GM12801 (cell line): ENCODE measurements around the gene NLK.

Experiments
- CTCF ChIP-seq: IDR thresholded peaks from one replicate; pipeline ENCODE4 v1.5.1; 2011; ENCODE audit warnings: control low read depth; ENCODE audit not compliant: insufficient read length; ENCODE audit errors: extremely low read depth

The NLK gene

DNA sequence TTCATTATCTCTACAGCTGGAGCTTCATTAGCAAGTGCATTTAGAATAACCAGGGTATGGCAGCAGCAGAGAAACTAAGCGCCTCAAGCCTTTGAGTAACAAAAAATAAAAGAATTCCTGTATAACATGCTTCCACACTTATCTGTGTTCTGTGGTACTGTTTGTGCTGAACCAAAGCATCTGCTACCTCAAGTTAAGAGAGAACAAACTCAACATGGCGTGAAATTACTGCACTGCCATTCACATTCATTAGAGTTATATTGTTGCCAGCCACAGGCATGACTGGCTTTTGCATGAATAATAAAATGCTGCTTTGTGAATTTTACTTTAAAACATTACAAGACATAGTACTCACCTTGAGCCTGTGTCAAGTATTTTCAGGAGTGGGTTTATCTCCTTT is 76.6 kb downstream of the NLK start:
- TF ChIP-seq CTCF, result no peak

DNA sequence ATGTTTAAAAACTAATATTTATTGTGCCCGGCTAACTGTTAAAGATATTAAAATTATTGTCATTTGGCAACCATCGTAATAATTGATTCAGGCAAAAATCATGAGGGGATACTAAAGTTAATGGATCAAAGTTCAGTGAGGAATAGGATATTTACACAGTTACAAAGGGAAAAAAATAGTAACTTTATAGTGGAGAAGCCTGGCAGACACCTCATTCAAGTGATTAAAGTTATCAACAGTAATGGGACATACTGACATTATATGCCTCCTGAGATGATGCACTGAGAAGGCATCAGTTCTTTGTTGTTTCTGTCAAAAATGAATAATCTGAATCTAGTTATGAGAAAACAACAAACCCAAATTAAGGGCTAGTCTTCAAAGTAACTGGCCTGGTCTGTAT is 77.1 kb downstream of the NLK start:
- TF ChIP-seq CTCF, result no peak

GRCh38 chr17:28120766-28121165 is 78.3 kb downstream of the NLK start:
- TF ChIP-seq CTCF, result no peak

GRCh38 chr17:28124962-28125361 is 82.5 kb downstream of the NLK start:
- TF ChIP-seq CTCF, result no peak

- TF ChIP-seq CTCF, result no peak
These were observed 83.3 kb downstream of the NLK start for GRCh38 chr17:28125526-28126378.

GRCh38 chr17:28127196-28127595 is 84.7 kb downstream of the NLK start:
- no peak for TF ChIP-seq CTCF

GRCh38 chr17:28128779-28129178 is 86.3 kb downstream of the NLK start:
- no peak for TF ChIP-seq CTCF
